HG02870 (cell line): ENCODE data around the gene TMEM163.
"Not testable (repeated sequence)": the region's sequence is repeated elsewhere in the genome, so short reads cannot be mapped to it uniquely, and the experiment has no call there.

Experiments used
- ATAC-seq: cut with Tn5 transposase; IDR thresholded peaks from one replicate; pipeline ENCODE4 v1.9.1; 2021; ENCODE audit warnings: mild to moderate bottlenecking, moderate library complexity; ENCODE audit not compliant: unreplicated experiment

TMEM163 gene

GRCh38 chr2:134667081-134667480 lies 51.7 kb downstream of the TMEM163 start:
- no peak for ATAC-seq

GRCh38 chr2:134665727-134666506 lies 52.9 kb downstream of the TMEM163 start:
- peak; percentile 57 for ATAC-seq

GRCh38 chr2:134663451-134664450 lies 55.0 kb downstream of the TMEM163 start:
- no peak for ATAC-seq

- no peak for ATAC-seq
These were observed 56.0 kb downstream of the TMEM163 start for GRCh38 chr2:134662751-134663150.

GRCh38 chr2:134660626-134661402 lies 58.0 kb downstream of the TMEM163 start:
- ATAC-seq: peak; percentile 45

- ATAC-seq: no peak
These were observed 59.1 kb downstream of the TMEM163 start for GRCh38 chr2:134659724-134660123.

- no peak for ATAC-seq
These were observed 61.0 kb downstream of the TMEM163 start for GRCh38 chr2:134657650-134658250.

- ATAC-seq: not testable (repeated sequence)
These were observed 62.4 kb downstream of the TMEM163 start for GRCh38 chr2:134656391-134656790.

GRCh38 chr2:134648586-134648985 lies 70.2 kb downstream of the TMEM163 start:
- ATAC-seq: no peak

GRCh38 chr2:134647607-134648256 lies 71.1 kb downstream of the TMEM163 start:
- ATAC-seq: no peak

- peak; percentile 52 for ATAC-seq
These were observed 75.9 kb downstream of the TMEM163 start for GRCh38 chr2:134642938-134643337.

GRCh38 chr2:134640494-134640893 lies 78.3 kb downstream of the TMEM163 start:
- ATAC-seq: peak; percentile 77

- ATAC-seq: no peak
These were observed 79.5 kb downstream of the TMEM163 start for GRCh38 chr2:134639265-134639664.

GRCh38 chr2:134636714-134637113 lies 82.1 kb downstream of the TMEM163 start:
- no peak for ATAC-seq

GRCh38 chr2:134634054-134634753 lies 84.6 kb downstream of the TMEM163 start:
- no peak for ATAC-seq

GRCh38 chr2:134630504-134631159 lies 88.2 kb downstream of the TMEM163 start:
- ATAC-seq: no peak

- ATAC-seq: no peak
These were observed 90.3 kb downstream of the TMEM163 start for GRCh38 chr2:134628453-134628852.

- no peak for ATAC-seq
These were observed 92.0 kb downstream of the TMEM163 start for GRCh38 chr2:134626781-134627180.

GRCh38 chr2:134625311-134625710 lies 93.5 kb downstream of the TMEM163 start:
- no peak for ATAC-seq
